ENCODE results near the gene CMPK2.

Gene CMPK2

DNA sequence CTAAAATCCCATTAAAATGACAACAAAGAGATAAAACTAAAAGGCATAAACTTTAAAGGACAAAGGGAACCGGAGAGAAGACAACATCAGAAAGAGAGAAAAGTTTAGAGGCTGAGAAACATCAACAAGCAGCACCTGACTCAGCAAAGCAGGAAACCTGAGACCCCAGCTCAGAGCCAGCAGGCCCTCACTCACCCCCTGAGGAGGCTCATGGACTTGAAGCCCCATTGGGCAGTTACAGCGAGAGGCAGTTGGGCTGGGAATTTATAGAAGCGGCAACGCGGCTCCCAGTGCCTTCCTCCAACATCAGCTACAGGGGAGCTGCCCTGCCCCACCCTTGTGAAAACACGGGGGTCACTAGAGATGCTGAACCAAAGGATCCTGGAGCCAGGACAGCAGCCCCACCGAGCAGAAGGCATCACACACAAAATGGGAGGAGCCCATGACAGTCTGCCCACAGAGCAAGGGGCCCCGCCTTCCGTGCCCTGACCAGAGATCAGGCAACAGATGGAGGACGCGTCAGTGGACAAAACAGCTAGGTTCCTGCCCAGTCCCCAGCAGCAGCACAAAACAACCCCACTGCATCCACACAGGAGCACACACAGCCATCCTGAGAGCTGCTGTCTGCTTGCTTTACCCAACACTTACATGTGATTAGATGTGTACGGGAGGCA lies 52.7 kb downstream of the CMPK2 start:
- TF ChIP-seq JUND (IDR thresholded peaks at IDR 0.05; ENCODE audit: low read depth), result no peak
- no peak for DNase-seq (ENCODE audit: low read depth in 1 of 2, low spot score in 1 of 2)
- in situ Hi-C loops (cut with HindIII; ENCODE audit: low pct_unique_long_range_greater_than_20kb, low sequenced_read_pairs), result no loop called here

DNA sequence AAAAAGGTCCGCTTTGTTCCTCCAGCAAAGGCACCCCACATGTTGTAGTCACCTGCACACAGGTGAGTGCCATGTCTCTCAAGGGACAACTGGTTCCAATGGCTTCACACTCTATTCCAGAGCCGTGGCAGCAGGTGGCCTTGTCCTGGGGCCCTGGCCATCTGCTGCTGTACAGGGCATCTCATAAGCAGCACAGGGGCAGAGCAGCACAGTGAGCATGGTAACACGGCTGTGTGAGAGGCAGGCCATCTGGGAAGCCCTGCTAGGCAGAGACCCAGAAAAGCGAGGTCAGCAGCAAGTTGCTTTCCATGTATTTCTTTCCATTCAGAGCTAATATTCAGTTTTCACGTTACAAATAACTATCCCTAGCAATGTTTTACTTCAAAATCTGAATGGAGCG lies 54.7 kb downstream of the CMPK2 start:
- no peak for TF ChIP-seq JUND (IDR thresholded peaks at IDR 0.05; ENCODE audit: low read depth)
- no peak for DNase-seq (ENCODE audit: low read depth in 1 of 2, low spot score in 1 of 2)
- in situ Hi-C loops (cut with HindIII; ENCODE audit: low pct_unique_long_range_greater_than_20kb, low sequenced_read_pairs), result no loop called here

DNA sequence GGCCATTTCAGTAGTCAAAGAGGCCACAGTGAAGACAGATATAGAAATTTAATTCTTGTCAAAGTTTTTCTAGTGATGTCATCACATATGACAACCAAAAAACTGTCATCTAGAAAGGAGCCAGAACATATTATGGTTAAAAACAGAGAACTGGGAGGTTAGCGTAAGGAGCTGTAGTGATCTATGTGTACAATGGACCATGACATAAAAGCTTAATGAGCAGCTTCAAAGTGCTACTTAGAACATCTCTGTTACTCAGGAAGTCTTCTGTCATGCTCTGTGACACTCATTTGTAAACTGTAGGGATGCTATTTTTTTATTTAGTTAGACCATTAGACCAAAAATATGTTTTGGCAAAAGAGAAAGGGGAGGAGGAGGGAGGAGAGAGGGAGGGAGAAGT lies 57.3 kb downstream of the CMPK2 start:
- TF ChIP-seq JUND (IDR thresholded peaks at IDR 0.05; ENCODE audit: low read depth), result no peak
- in situ Hi-C loops (cut with HindIII; ENCODE audit: low pct_unique_long_range_greater_than_20kb, low sequenced_read_pairs), result no loop called here
- DNase-seq (ENCODE audit: low read depth in 1 of 2, low spot score in 1 of 2), result no peak

DNA sequence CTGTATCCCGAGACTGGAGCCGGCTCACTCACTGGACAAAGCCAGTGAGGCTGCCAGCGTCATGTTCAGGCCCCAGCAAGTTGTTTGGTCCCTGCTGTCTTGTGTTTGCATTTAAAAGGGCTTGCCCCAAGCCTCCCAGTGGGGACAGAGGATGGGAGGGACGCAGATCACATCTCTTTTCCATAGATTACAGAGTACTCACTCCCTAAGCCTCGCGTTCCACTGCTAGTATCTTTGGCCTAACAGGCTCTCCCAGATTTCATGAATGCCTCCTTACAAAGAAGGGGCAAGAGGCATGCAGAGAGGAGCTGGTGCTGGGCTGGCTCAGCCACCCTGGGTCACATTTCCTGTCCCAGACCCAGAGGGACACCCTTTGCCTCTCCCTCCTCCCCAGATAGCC lies 59.1 kb downstream of the CMPK2 start:
- DNase-seq (ENCODE audit: low read depth in 1 of 2, low spot score in 1 of 2), result no peak
- in situ Hi-C loops (cut with HindIII; ENCODE audit: low pct_unique_long_range_greater_than_20kb, low sequenced_read_pairs), result no loop called here
- no peak for TF ChIP-seq JUND (IDR thresholded peaks at IDR 0.05; ENCODE audit: low read depth)

DNA sequence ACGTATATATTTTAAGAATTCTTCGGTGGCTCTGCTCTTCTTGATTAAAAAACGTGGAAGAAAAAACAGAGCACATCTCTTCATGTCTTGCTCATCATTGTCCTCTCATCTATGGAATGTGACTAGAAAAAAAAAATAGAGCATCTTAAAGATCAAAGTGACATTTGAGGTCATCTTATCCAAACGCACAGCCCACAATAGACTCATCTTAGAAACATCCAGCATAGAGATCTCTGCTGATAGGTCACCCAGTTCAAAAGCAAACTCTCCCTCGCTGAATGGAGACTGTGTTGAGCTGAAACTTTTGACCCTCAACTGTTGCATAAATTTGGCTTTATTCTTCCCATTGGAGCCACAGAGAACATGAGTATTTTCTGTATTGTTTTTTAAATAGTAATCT lies 65.2 kb downstream of the CMPK2 start:
- TF ChIP-seq JUND (IDR thresholded peaks at IDR 0.05; ENCODE audit: low read depth), result no peak
- in situ Hi-C loops (cut with HindIII; ENCODE audit: low pct_unique_long_range_greater_than_20kb, low sequenced_read_pairs), result no loop called here
- DNase-seq (ENCODE audit: low read depth in 1 of 2, low spot score in 1 of 2), result no peak
